HG03432 (cell line): ENCODE results near the gene WDR43.

ENCODE experiments used
- ATAC-seq: cut with Tn5 transposase; IDR thresholded peaks from one replicate; pipeline ENCODE4 v1.9.1; 2021; ENCODE audit warnings: mild to moderate bottlenecking, moderate library complexity; ENCODE audit not compliant: unreplicated experiment

The WDR43 gene

GRCh38 chr2:28906821-28907220 is 12.4 kb downstream of the WDR43 start:
- ATAC-seq = no peak

DNA sequence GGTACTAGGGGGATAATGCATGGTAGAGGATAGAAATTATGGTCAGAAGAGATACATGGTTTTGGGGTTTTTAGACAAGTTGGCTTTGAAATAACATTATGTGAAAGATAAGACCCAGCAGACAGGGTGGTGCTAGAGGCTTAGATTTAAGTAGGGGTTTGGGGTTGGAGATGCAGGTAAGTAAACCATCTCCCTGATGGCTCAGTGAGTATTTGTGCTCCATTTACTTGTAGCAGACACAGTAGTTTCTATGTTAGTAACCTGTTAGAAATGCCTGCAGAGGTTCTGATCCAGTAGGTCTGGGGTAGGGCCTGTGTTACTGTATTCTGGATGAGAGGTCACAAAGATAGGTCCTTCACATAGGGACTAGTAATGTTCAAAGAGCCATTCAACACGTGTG is 13.7 kb downstream of the WDR43 start:
- ATAC-seq = no peak

DNA sequence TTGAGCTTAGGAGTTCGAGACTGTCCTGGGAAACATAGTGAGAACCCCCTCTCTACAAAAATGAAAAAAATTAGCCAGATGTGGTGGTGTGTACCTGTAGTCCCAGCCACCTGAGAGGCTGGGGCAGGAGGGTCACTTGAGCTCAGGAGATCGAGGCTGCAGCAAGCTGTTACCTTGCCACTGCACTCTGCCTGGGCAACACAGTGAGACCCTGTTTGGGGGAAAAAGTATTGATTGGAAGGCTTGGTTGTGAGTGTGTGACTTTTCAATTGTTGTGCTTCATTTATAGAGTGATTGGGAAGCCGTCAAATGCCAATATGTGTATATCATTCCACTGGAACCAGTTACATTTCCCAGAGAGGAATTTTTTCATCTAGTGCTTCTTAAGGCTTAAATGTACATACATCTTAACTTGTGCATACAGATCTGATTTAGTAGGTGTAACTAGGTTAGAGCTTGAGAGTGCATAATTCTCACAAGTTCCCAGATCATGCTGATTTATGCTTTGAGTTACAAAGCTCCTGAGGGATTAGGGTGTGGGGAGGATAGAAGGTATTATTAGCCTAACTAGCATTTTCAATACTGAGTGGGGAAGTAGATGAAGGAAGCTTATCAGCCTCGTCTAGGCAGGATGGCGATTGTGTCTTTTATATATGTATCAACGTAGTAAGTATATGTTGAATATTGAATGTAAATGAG is 15.3 kb downstream of the WDR43 start:
- no peak for ATAC-seq

GRCh38 chr2:28915939-28916338 is 21.5 kb downstream of the WDR43 start:
- ATAC-seq = no peak

DNA sequence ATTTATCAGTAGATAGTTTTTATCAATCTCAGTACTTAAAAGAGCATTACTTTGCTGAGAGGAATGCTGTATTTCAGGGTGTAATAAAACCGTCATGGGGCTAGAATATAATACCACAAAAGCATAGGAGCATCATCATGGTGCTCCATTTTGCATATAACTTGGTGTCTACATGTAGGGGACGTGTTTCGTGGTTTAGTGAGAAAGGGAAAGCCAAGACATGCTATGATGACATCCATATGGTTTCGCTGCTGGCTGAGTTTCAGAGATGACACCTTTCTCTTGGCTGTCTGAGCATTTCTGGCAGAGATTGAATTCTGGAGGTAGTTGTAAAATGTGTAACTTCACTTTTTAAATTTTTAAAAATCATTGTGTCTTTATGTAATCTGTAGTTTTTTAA is 32.4 kb downstream of the WDR43 start:
- ATAC-seq = no peak

DNA sequence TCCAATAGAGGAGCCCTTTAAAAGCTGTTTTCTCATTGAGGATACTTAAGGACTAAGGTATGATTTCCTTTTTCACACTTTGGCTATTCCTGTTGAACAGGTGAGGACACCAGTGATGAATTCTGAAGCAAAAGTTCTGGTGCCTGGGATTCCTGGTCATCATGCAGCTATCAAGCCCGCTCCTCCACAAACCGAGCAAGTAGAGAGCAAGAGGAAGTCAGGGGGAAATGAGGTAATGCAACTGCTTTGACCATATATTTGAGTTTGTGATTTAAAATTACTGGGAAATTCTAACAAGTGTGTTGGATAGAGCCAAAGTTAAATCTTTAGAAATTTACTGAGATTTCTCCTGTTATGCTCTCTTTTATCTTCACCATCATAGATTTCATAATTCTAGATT is 33.0 kb downstream of the WDR43 start:
- no peak for ATAC-seq

GRCh38 chr2:28927878-28928277 is 33.4 kb downstream of the WDR43 start:
- ATAC-seq = no peak

GRCh38 chr2:28929581-28929980 is 35.1 kb downstream of the WDR43 start:
- ATAC-seq = no peak

DNA sequence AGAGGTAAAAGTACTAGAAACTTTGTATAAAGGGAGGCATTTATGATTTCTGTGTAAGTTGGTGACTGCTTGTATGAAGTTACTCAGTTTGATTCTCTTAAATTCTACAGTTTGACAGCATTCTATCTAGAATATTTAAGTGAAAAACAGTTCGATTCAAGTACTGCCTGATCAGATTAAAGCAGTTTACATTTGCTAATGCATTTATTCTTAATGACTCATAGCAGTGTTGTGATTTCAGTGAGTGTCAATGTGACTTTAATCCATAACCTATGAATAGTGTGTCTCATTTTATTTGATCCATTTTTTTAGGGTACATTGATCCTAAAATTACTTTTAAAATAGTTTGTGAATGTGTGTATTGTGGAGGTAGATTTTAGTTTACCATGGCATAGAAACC is 35.7 kb downstream of the WDR43 start:
- no peak for ATAC-seq

DNA sequence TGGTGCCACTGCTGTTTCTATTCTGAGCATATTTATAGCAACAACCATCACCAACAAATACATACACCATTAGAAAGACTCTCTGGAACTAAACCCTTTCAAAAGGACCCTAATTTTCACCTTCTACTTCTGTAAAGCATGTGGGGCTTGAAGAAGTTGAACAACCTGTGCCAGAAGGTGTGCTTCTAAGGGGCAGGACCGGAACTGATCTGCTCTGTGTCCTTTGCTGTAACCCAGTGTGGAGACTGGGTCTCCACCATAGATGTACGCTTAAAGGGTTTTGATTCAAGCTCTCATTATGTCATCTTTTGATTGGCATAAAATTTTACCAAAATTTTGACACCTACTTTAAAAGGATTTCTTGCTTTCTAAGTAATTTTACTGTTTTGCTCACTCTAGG is 40.3 kb downstream of the WDR43 start:
- no peak for ATAC-seq

DNA sequence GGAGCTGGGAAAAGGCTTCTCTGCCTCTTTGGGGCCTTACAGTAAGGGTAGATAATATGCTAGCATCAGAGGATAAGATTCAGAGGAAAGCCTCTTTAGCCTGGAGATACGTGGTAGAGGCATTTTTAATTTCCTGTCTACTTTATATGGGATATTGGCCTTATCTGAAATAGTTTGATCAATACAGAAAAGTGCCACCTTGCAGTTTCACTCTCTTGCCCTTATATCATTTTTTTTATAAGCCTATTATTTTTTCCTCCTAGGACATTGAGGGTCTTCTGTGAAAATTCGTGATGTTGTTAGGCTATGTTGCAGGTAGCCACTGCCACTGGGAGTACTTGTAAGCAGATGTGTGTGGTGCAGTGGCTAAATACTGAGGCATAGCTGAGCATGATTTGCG is 46.5 kb downstream of the WDR43 start:
- ATAC-seq = no peak

DNA sequence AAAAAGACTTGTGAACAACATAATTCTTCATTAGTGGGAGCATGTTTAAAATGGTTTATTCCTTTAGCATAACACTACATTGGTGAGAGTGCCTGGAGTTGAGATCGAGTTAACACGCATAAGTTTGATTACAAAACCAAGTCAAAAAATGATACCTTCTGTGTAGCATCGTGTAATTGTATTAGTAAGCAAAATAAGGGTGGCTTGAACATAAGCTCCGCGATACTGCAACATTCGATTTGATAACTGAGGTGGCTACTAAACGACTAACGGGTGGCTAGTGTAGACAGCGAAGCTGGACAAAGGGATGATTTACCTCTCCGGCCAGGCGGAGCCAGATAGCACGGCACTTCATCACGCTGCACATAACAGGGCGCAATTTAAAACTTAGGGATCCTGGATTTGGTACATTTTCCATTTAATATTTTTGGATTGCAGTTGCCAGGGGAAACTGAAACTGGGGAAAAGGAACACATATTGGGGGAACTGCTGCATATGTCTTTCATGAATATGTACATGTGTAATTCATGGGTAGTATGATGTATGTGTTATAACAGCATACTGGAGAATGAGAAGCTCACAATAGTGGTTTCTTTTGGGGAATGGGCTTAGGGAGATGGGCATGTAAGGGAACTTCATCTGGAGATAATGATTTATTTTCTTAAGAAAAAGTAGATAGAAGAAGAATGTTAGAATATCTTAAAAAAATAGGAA is 50.2 kb downstream of the WDR43 start:
- ATAC-seq = no peak

DNA sequence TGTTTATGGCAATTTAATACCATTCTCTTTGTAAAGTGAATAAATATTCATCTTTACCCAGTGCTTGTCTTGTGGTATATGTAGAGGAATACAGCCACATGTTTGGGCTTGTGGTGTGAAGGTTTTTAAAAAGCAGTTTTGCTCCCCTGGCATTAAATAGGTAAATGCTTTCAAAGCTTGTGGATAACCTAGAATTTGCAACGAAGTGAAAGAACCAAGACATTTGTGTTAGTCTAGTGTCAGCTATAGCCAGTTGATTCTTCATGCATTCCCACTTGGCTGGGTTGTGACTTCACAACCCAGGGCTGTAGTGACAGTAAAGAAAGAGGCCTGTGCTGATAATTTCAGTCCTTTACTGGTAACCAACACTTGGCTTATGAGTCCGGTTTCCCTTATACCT is 53.7 kb downstream of the WDR43 start:
- ATAC-seq = no peak

DNA sequence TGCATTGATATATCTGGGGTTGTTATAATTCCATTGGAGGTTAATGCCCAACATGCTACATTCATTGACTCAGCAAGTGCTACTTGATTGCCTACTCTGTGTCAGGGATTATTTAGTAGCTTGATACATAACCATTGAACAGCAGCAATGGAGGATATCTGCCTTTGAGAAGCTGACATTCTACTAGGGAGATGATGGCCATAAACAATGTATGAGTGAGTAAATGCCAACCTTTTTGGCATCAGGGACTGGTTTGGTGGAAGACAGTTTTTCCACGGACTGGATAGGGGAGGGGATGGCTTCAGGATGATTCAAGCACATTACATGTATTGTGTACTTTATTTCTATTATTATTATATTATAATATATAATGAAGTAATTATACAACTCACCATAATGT is 54.7 kb downstream of the WDR43 start:
- no peak for ATAC-seq

DNA sequence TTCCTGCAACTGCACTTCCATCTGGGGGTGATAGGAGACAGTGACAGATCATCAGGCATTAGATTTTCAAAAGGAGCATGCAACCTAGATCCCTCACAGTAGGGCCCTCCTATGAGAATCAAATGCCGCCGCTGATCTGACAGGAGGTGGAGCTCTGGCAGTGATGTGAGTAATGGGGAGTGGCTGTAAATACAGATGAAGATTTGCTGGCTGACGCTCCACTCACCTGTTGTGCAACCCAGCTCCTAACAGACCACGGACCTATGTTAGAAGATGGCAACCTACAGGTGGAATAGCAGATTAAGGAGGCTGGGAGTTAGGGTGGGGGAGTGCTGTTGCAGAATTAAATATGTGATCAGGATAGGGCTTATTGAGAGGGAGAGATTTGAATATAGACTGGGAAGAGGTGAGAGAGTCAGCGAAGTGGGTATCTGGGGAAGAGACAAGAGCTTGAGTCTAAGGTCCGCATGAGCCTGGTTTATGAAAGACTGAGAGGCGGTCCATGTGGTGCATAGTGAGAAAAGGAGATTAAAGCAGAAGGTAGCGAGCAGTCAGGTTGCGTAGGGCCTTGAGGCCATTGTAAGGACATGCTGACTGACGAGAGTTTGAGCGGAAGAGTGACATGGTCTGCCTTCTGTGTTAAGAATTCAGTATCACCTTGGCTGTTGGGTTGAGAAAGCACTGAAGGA is 55.3 kb downstream of the WDR43 start:
- ATAC-seq = no peak

GRCh38 chr2:28950941-28951630 is 56.6 kb downstream of the WDR43 start:
- no peak for ATAC-seq

GRCh38 chr2:28951910-28952835 is 57.7 kb downstream of the WDR43 start:
- no peak for ATAC-seq

GRCh38 chr2:28952836-28953211 is 58.4 kb downstream of the WDR43 start:
- no peak for ATAC-seq

GRCh38 chr2:28955467-28955866 is 61.0 kb downstream of the WDR43 start:
- ATAC-seq = no peak

DNA sequence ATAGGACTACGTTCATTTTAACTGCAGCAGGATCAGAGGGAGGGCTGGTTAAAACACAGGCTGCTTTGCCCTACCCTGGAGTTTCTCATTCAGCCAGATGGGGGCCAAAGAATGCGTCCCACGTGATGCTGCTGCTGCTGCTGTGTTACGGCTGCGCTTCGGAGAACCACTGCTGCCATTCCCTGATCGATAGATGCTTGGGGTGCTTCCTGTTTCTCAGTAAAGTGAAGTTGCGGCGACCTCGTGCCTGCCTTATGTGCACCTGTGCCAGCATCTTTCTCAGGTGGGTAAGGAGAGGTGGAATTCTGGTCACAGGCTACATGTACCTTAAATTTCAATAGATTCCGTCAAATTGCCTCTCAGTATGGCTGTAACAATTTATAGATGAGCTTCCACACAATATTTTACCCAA is 62.0 kb downstream of the WDR43 start:
- ATAC-seq = no peak

DNA sequence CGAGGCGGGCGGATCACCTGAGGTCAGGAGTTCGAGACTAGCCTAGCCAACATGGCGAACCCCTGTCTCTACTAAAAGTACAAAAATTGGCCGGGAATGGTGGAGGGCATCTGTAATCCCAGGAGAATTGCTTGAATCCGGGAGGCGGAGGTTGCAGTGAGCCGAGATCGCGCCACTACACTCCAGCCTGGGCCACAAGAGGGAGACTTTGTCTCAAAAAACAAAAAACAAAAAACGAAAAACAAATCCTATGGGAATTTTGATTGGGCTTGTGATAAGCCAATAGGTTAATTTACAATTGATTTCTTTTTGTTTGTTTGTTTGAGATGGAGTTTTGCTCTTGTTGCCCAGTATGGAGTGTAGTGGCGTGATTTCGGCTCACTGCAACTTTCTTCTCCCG is 62.4 kb downstream of the WDR43 start:
- no peak for ATAC-seq
